Motor neuron (in vitro differentiated cells): Measurements from ENCODE around the gene PEX14. TPM values are rescaled to one million over a fixed set of nuclear protein-coding genes. Genes with fewer than 3 reads are reported as not detected.
A peak's percentile ranks its signal among the peaks of the same experiment; 100 is the strongest.

ENCODE experiments used
- ATAC-seq, 8 experiments: fragments of 200-7000 bp; cut with Tn5 transposase; replicated peaks in 6 of 8; 2 replicates each; pipeline ENCODE4 v1.8.0; 2021; ENCODE audit warnings: mild to moderate bottlenecking in 8 of 8, moderate library complexity in 8 of 8
- H3K27ac ChIP-seq, 2 donors: fragments of 250-450 bp; sonication (Bioruptor Pico); 2 replicates each; pipeline ENCODE4 v1.9.0; 2021; ENCODE audit warnings: antibody characterized with exemption in 2 of 2, mild to moderate bottlenecking in 2 of 2, moderate library complexity in 1 of 2
- H3K4me1 ChIP-seq, 2 donors: fragments of 250-450 bp; sonication (Bioruptor Pico); replicated peaks in 1 of 2; 2 replicates each; pipeline ENCODE4 v1.6.1; 2021; ENCODE audit warnings: antibody characterized with exemption in 2 of 2, mild to moderate bottlenecking in 2 of 2, moderate library complexity in 1 of 2
- H3K4me3 ChIP-seq, 5 donors: fragments of 250-450 bp; sonication (Bioruptor Pico); 2 replicates each; pipeline ENCODE4 v1.9.0; 2021; ENCODE audit warnings: antibody characterized with exemption in 5 of 5, mild to moderate bottlenecking in 5 of 5, moderate library complexity in 4 of 5
- WGBS, 10 experiments: fragments of 450-650 bp; shearing (Covaris generic); methylation state at CpG; one replicate each; pipeline ENCODE4 v1.0.0; 2022; 5-methylcytosine and 5-hydroxymethylcytosine counted together
- in situ Hi-C, 9 experiments: fragments of 400-800 bp; cut with MboI; loops; one replicate each; pipeline ENCODE4 v1.15.0; 2021; ENCODE audit warnings: low sequenced_read_pairs in 9 of 9, low pct_unique_long_range_greater_than_20kb in 2 of 9; ENCODE audit not compliant: unreplicated experiment in 9 of 9
- total RNA-seq, 8 experiments: library from RNA; unstranded; fragments of 300-600 nt; gene quantifications; 2 replicates each; pipeline versions ENCODE4 v1.2.3 to v1.2.4, GENCODE V29; 2022

Gene PEX14
- total RNA-seq, 8 experiments from 2014 or later: 16.9 to 31.1 (median 23.4) TPM

GRCh38 chr1:10586125-10586524, 111.4 kb downstream of the PEX14 start:
- H3K4me3 ChIP-seq: no peak overlapping the region
- in situ Hi-C loops: no loop called here
- H3K27ac ChIP-seq: no peak overlapping the region
- WGBS, 10 experiments: 43 to 100% (median 93%) methylated on average over 2 to 5 of the region's 5 CpGs
- peaks cover 8 to 12% of the 10 kb centered on the region in 2 donors for H3K4me1 ChIP-seq
- ATAC-seq: peak in 3 of 8 experiments; percentile 69 to 99 (median 78)

- peaks cover 29 to 37% of the 10 kb centered on the region in 2 donors for H3K4me1 ChIP-seq
- WGBS, 10 experiments: 79 to 100% (median 93%) methylated on average over 1 to 5 of the region's 5 CpGs
- in situ Hi-C loops: no loop called here
- no peak for ATAC-seq
- no peak overlapping the region for H3K27ac ChIP-seq
- H3K4me3 ChIP-seq: no peak overlapping the region
These were observed 113.9 kb downstream of the PEX14 start for GRCh38 chr1:10588640-10589039.

GRCh38 chr1:10589074-10589473, 114.3 kb downstream of the PEX14 start:
- Histone ChIP-seq H3K4me3 (no peak overlapping the region), H3K4me1 (peaks cover 33 to 41% of the 10 kb centered on the region in 2 donors), H3K27ac (no peak overlapping the region)
- in situ Hi-C loops: no loop called here
- no peak for ATAC-seq
- 40 to 100% (median 93%) methylated on average over 1 to 5 of the region's 5 CpGs; no CpG with 5 or more reads in 1 of the 10 experiments for WGBS, 10 experiments

GRCh38 chr1:10591010-10591409, 116.3 kb downstream of the PEX14 start:
- WGBS, 10 experiments: 10 to 82% (median 62%) methylated on average over 1 to 4 of the region's 4 CpGs; no CpG with 5 or more reads in 1 of the 10 experiments
- no peak overlapping the region for H3K27ac ChIP-seq
- peaks cover 50 to 61% of the 10 kb centered on the region in 2 donors for H3K4me1 ChIP-seq
- no peak for ATAC-seq
- no peak overlapping the region for H3K4me3 ChIP-seq
- in situ Hi-C loops: no loop called here

- peak in 3 of 8 experiments; percentile 22 to 51 (median 25) for ATAC-seq
- in situ Hi-C loops: no loop called here
- peaks cover 50 to 66% of the 10 kb centered on the region in 2 donors for H3K4me1 ChIP-seq
These were observed 117.6 kb downstream of the PEX14 start for GRCh38 chr1:10592373-10592772.

GRCh38 chr1:10593750-10594149, 119.0 kb downstream of the PEX14 start:
- no peak overlapping the region for H3K4me3 ChIP-seq
- 42 to 100% (median 71%) methylated on average over 1 to 11 of the region's 11 CpGs; no CpG with 5 or more reads in 2 of the 10 experiments for WGBS, 10 experiments
- ATAC-seq: peak in 5 of 8 experiments; percentile 49 to 86 (median 63)
- H3K4me1 ChIP-seq: peaks cover 50 to 66% of the 10 kb centered on the region in 2 donors
- in situ Hi-C loops: no loop called here
- H3K27ac ChIP-seq: no peak overlapping the region

More at GRCh38 chr1:10592373-10592772, 117.6 kb downstream of the PEX14 start:
- WGBS, 10 experiments: 30 to 79% (median 62%) methylated on average over 2 to 5 of the region's 5 CpGs
- Histone ChIP-seq H3K4me3 (no peak overlapping the region), H3K27ac (no peak overlapping the region)

GRCh38 chr1:10594595-10595223, 120.0 kb downstream of the PEX14 start:
- no peak overlapping the region for H3K4me3 ChIP-seq
- in situ Hi-C loops: no loop called here
- H3K27ac ChIP-seq: no peak overlapping the region
- ATAC-seq: peak in 4 of 8 experiments; percentile 9 to 70 (median 46)
- WGBS, 10 experiments: 12 to 100% (median 31%) methylated on average over 2 to 9 of the region's 9 CpGs; no CpG with 5 or more reads in 1 of the 10 experiments
- H3K4me1 ChIP-seq: peaks cover 50 to 66% of the 10 kb centered on the region in 2 donors

GRCh38 chr1:10596780-10597179, 122.0 kb downstream of the PEX14 start:
- H3K4me3 ChIP-seq: no peak overlapping the region
- ATAC-seq: no peak
- in situ Hi-C loops: no loop called here
- WGBS, 10 experiments: 60 to 100% (median 96%) methylated on average over 1 to 6 of the region's 6 CpGs; no CpG with 5 or more reads in 2 of the 10 experiments
- peaks cover 40 to 48% of the 10 kb centered on the region in 2 donors for H3K4me1 ChIP-seq
- H3K27ac ChIP-seq: no peak overlapping the region

GRCh38 chr1:10597492-10598388, 123.0 kb downstream of the PEX14 start:
- in situ Hi-C loops: no loop called here
- no peak overlapping the region for H3K27ac ChIP-seq
- ATAC-seq: peak in 5 of 8 experiments; percentile 3 to 72 (median 25)
- 69 to 100% (median 85%) methylated on average over 1 to 12 of the region's 13 CpGs for WGBS, 10 experiments
- peaks cover 32 to 48% of the 10 kb centered on the region in 2 donors for H3K4me1 ChIP-seq
- H3K4me3 ChIP-seq: no peak overlapping the region

GRCh38 chr1:10598389-10598702, 123.6 kb downstream of the PEX14 start:
- in situ Hi-C loops: no loop called here
- Histone ChIP-seq H3K4me1 (peaks cover 26 to 45% of the 10 kb centered on the region in 2 donors), H3K27ac (no peak overlapping the region), H3K4me3 (no peak overlapping the region)
- 75 to 100% (median 87%) methylated on average over 1 to 6 of the region's 6 CpGs; no CpG with 5 or more reads in 2 of the 10 experiments for WGBS, 10 experiments
- ATAC-seq: peak in 3 of 8 experiments; percentile 23 to 66 (median 41)

GRCh38 chr1:10599194-10599861, 124.6 kb downstream of the PEX14 start:
- H3K4me3 ChIP-seq: no peak overlapping the region
- H3K27ac ChIP-seq: no peak overlapping the region
- WGBS, 10 experiments: 58 to 100% (median 92%) methylated on average over 1 to 6 of the region's 6 CpGs
- H3K4me1 ChIP-seq: peaks cover 17 to 35% of the 10 kb centered on the region in 2 donors
- peak in 2 of 8 experiments; percentile 38 to 82 for ATAC-seq
- in situ Hi-C loops: no loop called here

- Histone ChIP-seq H3K4me1 (peaks cover 2 to 13% of the 10 kb centered on the region in 2 donors), H3K4me3 (no peak overlapping the region), H3K27ac (no peak overlapping the region)
- 70 to 100% (median 98%) methylated on average over 1 to 6 of the region's 6 CpGs for WGBS, 10 experiments
- no peak for ATAC-seq
- in situ Hi-C loops: no loop called here
These were observed 126.8 kb downstream of the PEX14 start for GRCh38 chr1:10601342-10602070.
